A549 (cell line): ENCODE results near the gene ADGRL3. TPM values are rescaled to one million over a fixed set of nuclear protein-coding genes. Genes with fewer than 3 reads are reported as not detected.

Experiments
- ATAC-seq, 2 experiments: fragments of 200-7000 bp in 1 of 2; fragments of >200 bp in 1 of 2; cut with Nextera tagmentation in 1 of 2; cut with Tn5 transposase in 1 of 2; 3 replicates each; pipeline versions ENCODE4 v1.8.0 to v1.9.1; 2018 to 2020; ENCODE audit warnings: mild to moderate bottlenecking in 1 of 2, moderate library complexity in 1 of 2
- CTCF ChIA-PET: fragments of 300-600 bp; sonication (Branson Sonifier 250); formaldehyde crosslinking; extraction: SDS; loops from one replicate; lab custom pipeline; 2021; ENCODE audit warnings: antibody characterized with exemption, inconsistent platforms; lab: Yijun Ruan, JAX
- POLR2A ChIA-PET: fragments of 350-600 bp; formaldehyde crosslinking; extraction: SDS; loops from one replicate; lab custom pipeline; 2021; ENCODE audit warnings: antibody characterized with exemption, inconsistent platforms; lab: Yijun Ruan, JAX
- DNase-seq, 2 experiments: peaks; one replicate each; pipeline versions ENCODE4 v3.0.0 to v3.0.0-alpha.2; 2011 to 2016; ENCODE audit warnings: low read depth in 1 of 2, low spot score in 1 of 2
- FAIRE-seq: peaks from 2 replicates; lab custom pipeline; 2011; peaks lifted over from hg19 to GRCh38; lab: Jason Lieb, UNC
- H3K27ac ChIP-seq, 2 experiments: fragments of >200 bp; sonication (Bioruptor Twin); formaldehyde crosslinking; 3 replicates each; pipeline ENCODE4 v1.5.1; 2016 to 2017
- H3K4me1 ChIP-seq: fragments of >200 bp; sonication (Bioruptor Twin); formaldehyde crosslinking; 3 replicates; pipeline ENCODE4 v1.6.1; 2016
- H3K4me2 ChIP-seq: fragments of >200 bp; sonication (Bioruptor Twin); formaldehyde crosslinking; 3 replicates; pipeline ENCODE4 v1.6.1; 2016
- H3K4me3 ChIP-seq: fragments of >200 bp; sonication (Bioruptor Twin); formaldehyde crosslinking; 3 replicates; pipeline ENCODE4 v1.5.1; 2016
- H3K9me3 ChIP-seq: fragments of >200 bp; sonication (Bioruptor Twin); formaldehyde crosslinking; 3 replicates; pipeline ENCODE4 v1.6.1; 2016
- BCL3 ChIP-seq: fragments of >200 bp; sonication (Bioruptor Twin); formaldehyde crosslinking; IDR thresholded peaks from 3 replicates; pipeline ENCODE4 v1.6.1; 2016
- BHLHE40 ChIP-seq: IDR thresholded peaks from 2 replicates; pipeline ENCODE4 v1.6.1; 2012; ENCODE audit warnings: low read depth, low read length, inconsistent platforms
- CBX8 ChIP-seq: fragments of 200-600 bp; sonication (generic); IDR thresholded peaks from 2 replicates; pipeline ENCODE4 v1.6.1; 2016
- CHD4 ChIP-seq: fragments of 200-600 bp; sonication (generic); IDR thresholded peaks from 2 replicates; pipeline ENCODE4 v1.6.1; 2016; ENCODE audit warnings: antibody characterized with exemption, mild to moderate bottlenecking, borderline replicate concordance
- CTCF ChIP-seq: fragments of >200 bp; sonication (Bioruptor Twin); formaldehyde crosslinking; IDR thresholded peaks from 3 replicates; pipeline ENCODE4 v1.5.1; 2016
- EHMT2 ChIP-seq: fragments of 200-600 bp; sonication (generic); IDR thresholded peaks from 2 replicates; pipeline ENCODE4 v1.6.1; 2016; ENCODE audit warnings: antibody characterized with exemption, low read depth, mild to moderate bottlenecking, moderate library complexity
- ESRRA ChIP-seq: fragments of 150-350 bp; IDR thresholded peaks from 2 replicates; pipeline ENCODE4 v1.6.1; 2014; ENCODE audit warnings: mild to moderate bottlenecking, low read length, borderline replicate concordance
- FOXS1 ChIP-seq: fragments of 250-450 bp; sonication (Bioruptor Pico); IDR thresholded peaks from 2 replicates; pipeline ENCODE4 v1.5.0; 2020; ENCODE audit warnings: mild to moderate bottlenecking, moderate library complexity
- GATA3 ChIP-seq: IDR thresholded peaks from 2 replicates; pipeline ENCODE4 v1.6.1; 2012; ENCODE audit warnings: borderline replicate concordance
- HDAC2 ChIP-seq: fragments of 200-600 bp; sonication (generic); IDR thresholded peaks from 2 replicates; pipeline ENCODE4 v1.6.1; 2016
- JUNB ChIP-seq: fragments of >200 bp; sonication (Bioruptor Twin); formaldehyde crosslinking; IDR thresholded peaks from 2 replicates; pipeline ENCODE4 v1.6.1; 2016
- KDM5A ChIP-seq: fragments of 200-600 bp; sonication (generic); IDR thresholded peaks from 2 replicates; pipeline ENCODE4 v1.6.1; 2016; ENCODE audit warnings: antibody characterized with exemption, mild to moderate bottlenecking
- PBX3 ChIP-seq: IDR thresholded peaks from 2 replicates; pipeline ENCODE4 v1.6.1; 2012
- POLR2AphosphoS2 ChIP-seq: conservative IDR thresholded peaks from 2 replicates; pipeline ENCODE4 v1.6.1; 2012; ENCODE audit warnings: low read length, improper control_type of control experiment, inconsistent platforms
- RAD21 ChIP-seq, 2 experiments: fragments of >200 bp in 1 of 2; sonication (Bioruptor Twin) in 1 of 2; formaldehyde crosslinking in 1 of 2; IDR thresholded peaks in 1 of 2; conservative IDR thresholded peaks in 1 of 2; 2 replicates in 1 of 2; 3 replicates in 1 of 2; pipeline ENCODE4 v1.6.1; 2012 to 2018; ENCODE audit warnings: inconsistent platforms in 1 of 2
- ZC3H11A ChIP-seq: fragments of 450-650 bp; IDR thresholded peaks from 2 replicates; pipeline ENCODE4 v1.6.1; 2014; ENCODE audit warnings: antibody characterized with exemption, mild to moderate bottlenecking
- WGBS: methylation state at CpG from one replicate; pipeline ENCODE4 v1.1.6; 2017; ENCODE audit errors: missing lambda C conversion rate; 5-methylcytosine and 5-hydroxymethylcytosine counted together
- polyA minus RNA-seq: library from RNA; depleted of rRNA, polyadenylated mRNA; stranded (reverse); fragments of >200 nt; gene quantifications from 2 replicates; pipeline ENCODE4 v1.2.3, GENCODE V29; 2011; rRNA and poly(A)+ RNA removed
- polyA plus RNA-seq, 4 experiments: library from polyadenylated mRNA; depleted of rRNA in 3 of 4; stranded (reverse); fragments of >200 nt; fragmentation: RNase III in 1 of 4; extraction: RNeasy Plus Mini Kit Qiagen cat#74134 plus additional on column Dnase treatment in 1 of 4; gene quantifications; 2 replicates in 3 of 4; 3 replicates in 1 of 4; pipeline ENCODE4 v1.2.3, GENCODE V29; 2011 to 2017
- TF ChIP-seq, protein P1 (sequence below): fragments of 150-350 bp; IDR thresholded peaks from 2 replicates; pipeline ENCODE4 v1.6.1; 2014; ENCODE audit warnings: low read depth, mild to moderate bottlenecking, low read length
- TF ChIP-seq, protein P2 (sequence below): fragments of 250-450 bp; sonication (Bioruptor Pico); IDR thresholded peaks from 2 replicates; pipeline ENCODE4 v1.5.0; 2020; ENCODE audit warnings: low read depth, mild to moderate bottlenecking, moderate library complexity

Gene ADGRL3
- polyA plus RNA-seq (2011; rRNA removed) = 0.12 TPM in 2 replicates
- polyA plus RNA-seq (2012; cell fraction: cytosol; rRNA removed) = under 0.01 and 0.01 TPM in 2 replicates
- not detected in 2 replicates for polyA plus RNA-seq (2012; cell fraction: nucleus; rRNA removed)
- polyA plus RNA-seq (2017; fragmentation: RNase III; extraction: RNeasy Plus Mini Kit Qiagen cat#74134 plus additional on column Dnase treatment) = 0.01 to 0.05 TPM (median 0.05 TPM) in 3 replicates
- 0.17 and 0.19 TPM in 2 replicates for polyA minus RNA-seq

DNA sequence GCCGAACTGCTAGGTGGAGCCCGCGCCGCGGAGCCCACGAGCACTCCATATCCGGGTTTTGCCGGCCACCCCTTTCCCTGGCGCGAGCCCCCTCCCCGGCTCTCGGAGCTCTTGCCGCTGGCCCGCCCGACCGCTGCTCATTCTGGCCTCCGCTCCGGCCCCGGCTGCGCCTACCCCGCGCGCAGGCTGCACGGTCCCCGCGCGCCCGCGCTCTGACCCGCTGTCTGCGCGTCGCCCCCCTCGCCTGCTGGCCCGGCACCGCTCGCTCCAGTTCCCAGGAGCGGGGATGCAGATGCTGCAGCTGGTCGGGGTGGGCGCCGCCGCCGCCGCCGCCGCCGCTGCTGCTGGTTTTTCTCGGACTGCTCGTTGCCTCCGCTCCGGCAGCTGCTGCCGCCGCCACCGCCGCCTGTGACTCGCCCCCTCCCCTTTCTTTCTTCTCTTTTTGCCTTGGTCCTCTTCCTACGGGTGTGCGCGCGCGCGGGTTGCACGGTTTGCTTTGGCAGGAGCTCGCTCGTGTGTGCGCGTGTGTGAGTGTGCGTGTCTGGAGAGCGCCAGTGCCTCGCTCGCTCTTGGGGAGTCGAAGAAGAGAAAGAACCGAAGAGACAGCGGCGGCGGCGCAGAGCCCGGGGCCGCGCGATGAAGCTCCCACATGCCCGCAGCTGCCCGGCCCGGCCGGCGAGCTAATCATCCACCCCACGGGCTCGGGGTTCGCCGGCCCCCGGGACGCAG lies at the start of gene ADGRL3:
Gene ADGRL3 (plus strand): TSS at position 140 of the 729 bp plus-strand sequence.
- H3K9me3 ChIP-seq = no peaks in the 10 kb centered on the region
- no peak within 1 kb of the TSS for H3K27ac ChIP-seq
- CTCF ChIA-PET = no interaction called here
- POLR2A ChIA-PET = no interaction called here
- DNase-seq (no peak), FAIRE-seq (no peak), ATAC-seq (peak; percentile 38 to 61; a peak in 3 of 6 replicates)
- TF ChIP-seq ZC3H11A (no peak), CTCF (no peak), HDAC2 (no peak), ESRRA (no peak), JUNB (no peak), BCL3 (no peak), KDM5A (no peak), RAD21 (conservative IDR thresholded peaks at IDR 0.05 in 1 of 2, IDR thresholded peaks at IDR 0.05 in 1 of 2) (no peak), BHLHE40 (no peak), CHD4 (no peak)
- TF ChIP-seq, protein P1, sequence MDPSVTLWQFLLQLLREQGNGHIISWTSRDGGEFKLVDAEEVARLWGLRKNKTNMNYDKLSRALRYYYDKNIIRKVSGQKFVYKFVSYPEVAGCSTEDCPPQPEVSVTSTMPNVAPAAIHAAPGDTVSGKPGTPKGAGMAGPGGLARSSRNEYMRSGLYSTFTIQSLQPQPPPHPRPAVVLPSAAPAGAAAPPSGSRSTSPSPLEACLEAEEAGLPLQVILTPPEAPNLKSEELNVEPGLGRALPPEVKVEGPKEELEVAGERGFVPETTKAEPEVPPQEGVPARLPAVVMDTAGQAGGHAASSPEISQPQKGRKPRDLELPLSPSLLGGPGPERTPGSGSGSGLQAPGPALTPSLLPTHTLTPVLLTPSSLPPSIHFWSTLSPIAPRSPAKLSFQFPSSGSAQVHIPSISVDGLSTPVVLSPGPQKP = no peak
- H3K4me3 ChIP-seq = peak within 1 kb of the TSS; percentile 44
- H3K4me2 ChIP-seq = peak within 1 kb of the TSS; percentile 83
- H3K4me1 ChIP-seq = no peaks in the 10 kb centered on the region
- 12% methylated on average over 23 of the region's 92 CpGs for WGBS

DNA sequence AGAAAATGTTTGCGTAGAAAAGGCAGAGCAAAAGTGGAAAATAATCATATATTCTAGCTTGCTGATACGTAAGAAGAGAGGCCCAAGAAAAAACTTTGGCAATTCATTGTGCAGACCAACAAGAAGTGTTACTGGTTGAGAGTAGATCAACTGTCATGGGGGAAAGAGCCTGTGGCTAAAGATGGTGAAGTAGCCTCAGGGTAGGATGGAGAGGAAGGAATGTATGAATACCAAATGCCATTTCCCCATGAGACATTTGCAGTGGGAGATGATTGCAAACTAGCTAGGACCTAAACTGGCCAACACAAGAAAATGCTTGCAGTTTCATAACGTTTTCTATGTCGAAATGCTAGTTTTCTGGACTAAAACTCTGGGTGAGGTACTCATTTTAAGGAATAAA lies 47.7 kb upstream of the ADGRL3 start:
- H3K4me3 ChIP-seq = no peak overlapping the region
- no peaks in the 10 kb centered on the region for H3K4me1 ChIP-seq
- TF ChIP-seq, protein P2, sequence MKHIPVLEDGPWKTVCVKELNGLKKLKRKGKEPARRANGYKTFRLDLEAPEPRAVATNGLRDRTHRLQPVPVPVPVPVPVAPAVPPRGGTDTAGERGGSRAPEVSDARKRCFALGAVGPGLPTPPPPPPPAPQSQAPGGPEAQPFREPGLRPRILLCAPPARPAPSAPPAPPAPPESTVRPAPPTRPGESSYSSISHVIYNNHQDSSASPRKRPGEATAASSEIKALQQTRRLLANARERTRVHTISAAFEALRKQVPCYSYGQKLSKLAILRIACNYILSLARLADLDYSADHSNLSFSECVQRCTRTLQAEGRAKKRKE = no peak
- TF ChIP-seq CBX8 (no peak), EHMT2 (no peak), PBX3 (no peak)
- ATAC-seq = no peak
- H3K4me2 ChIP-seq = no peak overlapping the region
- H3K27ac ChIP-seq = no peak overlapping the region
- ChIA-PET POLR2A (no interaction called here), CTCF (no interaction called here)
- no peak for FAIRE-seq
- no peaks in the 10 kb centered on the region for H3K9me3 ChIP-seq
- DNase-seq = no peak
- 15% methylated on average over 4 of the region's 4 CpGs for WGBS

GRCh38 chr4:61160478-61160877 lies 39.6 kb upstream of the ADGRL3 start:
- Histone ChIP-seq H3K4me3 (no peak overlapping the region), H3K9me3 (no peaks in the 10 kb centered on the region), H3K4me2 (no peak overlapping the region), H3K27ac (no peak overlapping the region), H3K4me1 (no peaks in the 10 kb centered on the region)
- no peak for TF ChIP-seq GATA3
- no peak for TF ChIP-seq PBX3
- TF ChIP-seq ZC3H11A = no peak
- no peak for TF ChIP-seq POLR2AphosphoS2
- no peak for TF ChIP-seq BHLHE40
- TF ChIP-seq FOXS1 (CRISPR knock-in tag) = no peak
- TF ChIP-seq RAD21 (conservative IDR thresholded peaks at IDR 0.05 in 1 of 2, IDR thresholded peaks at IDR 0.05 in 1 of 2) = no peak
- CTCF ChIA-PET = no interaction called here
- WGBS = 29% methylated on average over 2 of the region's 2 CpGs
- DNase-seq (no peak), ATAC-seq (no peak), FAIRE-seq (no peak)
- POLR2A ChIA-PET = no interaction called here
